ENCODE results near the gene SNX14. TPM values are rescaled to one million over a fixed set of nuclear protein-coding genes. Genes with fewer than 3 reads are reported as not detected.

The SNX14 gene
- total and polyA plus RNA-seq, 2 of the 13 experiments (the other 11 are each of a cell fraction or from before 2014, with no cell fraction given) = 83.5 to 112 TPM

DNA sequence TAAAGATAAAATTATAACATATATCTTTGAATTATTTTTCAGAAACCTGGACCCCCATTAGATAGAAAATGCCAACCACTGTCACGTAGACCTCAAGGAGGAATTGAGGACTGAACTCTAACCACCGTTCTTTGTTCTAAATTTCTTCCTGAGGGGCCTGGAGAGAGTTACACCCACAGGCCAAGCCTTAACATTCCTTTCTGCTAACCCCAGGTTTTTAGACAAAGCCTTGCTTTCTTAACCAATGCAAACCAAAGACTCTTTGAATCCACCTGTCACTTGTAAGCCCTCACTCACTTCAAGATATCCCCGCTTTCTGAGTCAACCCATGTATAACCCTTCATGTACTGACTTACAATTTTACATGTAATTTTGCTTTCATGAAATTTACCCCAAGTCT is 41.0 kb downstream of the SNX14 start:
- no peak for FAIRE-seq
- POLR2A ChIA-PET = no interaction called here
- TF ChIP-seq RNF2 (conservative IDR thresholded peaks at IDR 0.05; ENCODE audit: low read depth) = no peak
- TF ChIP-seq CBFB (CRISPR knock-in tag; IDR thresholded peaks at IDR 0.05) = no peak
- TF ChIP-seq, protein P1, sequence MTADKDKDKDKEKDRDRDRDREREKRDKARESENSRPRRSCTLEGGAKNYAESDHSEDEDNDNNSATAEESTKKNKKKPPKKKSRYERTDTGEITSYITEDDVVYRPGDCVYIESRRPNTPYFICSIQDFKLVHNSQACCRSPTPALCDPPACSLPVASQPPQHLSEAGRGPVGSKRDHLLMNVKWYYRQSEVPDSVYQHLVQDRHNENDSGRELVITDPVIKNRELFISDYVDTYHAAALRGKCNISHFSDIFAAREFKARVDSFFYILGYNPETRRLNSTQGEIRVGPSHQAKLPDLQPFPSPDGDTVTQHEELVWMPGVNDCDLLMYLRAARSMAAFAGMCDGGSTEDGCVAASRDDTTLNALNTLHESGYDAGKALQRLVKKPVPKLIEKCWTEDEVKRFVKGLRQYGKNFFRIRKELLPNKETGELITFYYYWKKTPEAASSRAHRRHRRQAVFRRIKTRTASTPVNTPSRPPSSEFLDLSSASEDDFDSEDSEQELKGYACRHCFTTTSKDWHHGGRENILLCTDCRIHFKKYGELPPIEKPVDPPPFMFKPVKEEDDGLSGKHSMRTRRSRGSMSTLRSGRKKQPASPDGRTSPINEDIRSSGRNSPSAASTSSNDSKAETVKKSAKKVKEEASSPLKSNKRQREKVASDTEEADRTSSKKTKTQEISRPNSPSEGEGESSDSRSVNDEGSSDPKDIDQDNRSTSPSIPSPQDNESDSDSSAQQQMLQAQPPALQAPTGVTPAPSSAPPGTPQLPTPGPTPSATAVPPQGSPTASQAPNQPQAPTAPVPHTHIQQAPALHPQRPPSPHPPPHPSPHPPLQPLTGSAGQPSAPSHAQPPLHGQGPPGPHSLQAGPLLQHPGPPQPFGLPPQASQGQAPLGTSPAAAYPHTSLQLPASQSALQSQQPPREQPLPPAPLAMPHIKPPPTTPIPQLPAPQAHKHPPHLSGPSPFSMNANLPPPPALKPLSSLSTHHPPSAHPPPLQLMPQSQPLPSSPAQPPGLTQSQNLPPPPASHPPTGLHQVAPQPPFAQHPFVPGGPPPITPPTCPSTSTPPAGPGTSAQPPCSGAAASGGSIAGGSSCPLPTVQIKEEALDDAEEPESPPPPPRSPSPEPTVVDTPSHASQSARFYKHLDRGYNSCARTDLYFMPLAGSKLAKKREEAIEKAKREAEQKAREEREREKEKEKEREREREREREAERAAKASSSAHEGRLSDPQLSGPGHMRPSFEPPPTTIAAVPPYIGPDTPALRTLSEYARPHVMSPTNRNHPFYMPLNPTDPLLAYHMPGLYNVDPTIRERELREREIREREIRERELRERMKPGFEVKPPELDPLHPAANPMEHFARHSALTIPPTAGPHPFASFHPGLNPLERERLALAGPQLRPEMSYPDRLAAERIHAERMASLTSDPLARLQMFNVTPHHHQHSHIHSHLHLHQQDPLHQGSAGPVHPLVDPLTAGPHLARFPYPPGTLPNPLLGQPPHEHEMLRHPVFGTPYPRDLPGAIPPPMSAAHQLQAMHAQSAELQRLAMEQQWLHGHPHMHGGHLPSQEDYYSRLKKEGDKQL (CRISPR knock-in tag; IDR thresholded peaks at IDR 0.05; ENCODE audit: low read depth) = no peak
- TF ChIP-seq TGIF2 (CRISPR knock-in tag; IDR thresholded peaks at IDR 0.05) = no peak
- no peak for TF ChIP-seq MLLT10 (CRISPR knock-in tag; IDR thresholded peaks at IDR 0.05)
- no peak for TF ChIP-seq SIN3B (IDR thresholded peaks at IDR 0.05; ENCODE audit: low read length)
- no peak for TF ChIP-seq ZNF276 (CRISPR knock-in tag; IDR thresholded peaks at IDR 0.05; ENCODE audit: low read depth)
- TF ChIP-seq ELF3 (CRISPR knock-in tag; IDR thresholded peaks at IDR 0.05) = no peak
- no peak for TF ChIP-seq ARNT (IDR thresholded peaks at IDR 0.05)
- no peak for TF ChIP-seq BATF2 (CRISPR knock-in tag; IDR thresholded peaks at IDR 0.05)
- no peak for TF ChIP-seq ZFP36L1 (CRISPR knock-in tag; IDR thresholded peaks at IDR 0.05)
- no peak for TF ChIP-seq NFIC (IDR thresholded peaks at IDR 0.05; ENCODE audit: low read length)
- TF ChIP-seq MIER2 (CRISPR knock-in tag; IDR thresholded peaks at IDR 0.05) = no peak

More for the DNA sequence above, 41.0 kb downstream of the SNX14 start:
- no peak overlapping the region for H3K4me2 ChIP-seq (ENCODE audit: low read depth, low read length)
- no peaks in the 10 kb centered on the region for H3K79me2 ChIP-seq (ENCODE audit: insufficient read depth, low read length)
- 100% methylated on average over 3 of the region's 3 CpGs for WGBS (ENCODE audit: low lambda C conversion rate)
- no TSS peak for BruUV-seq (replicated peaks)
- DNase-seq (ENCODE audit: low spot score) = no peak
- intact Hi-C loops (cut with micrococcal nuclease; ENCODE audit: unreplicated experiment) (no loop called here), in situ Hi-C loops (cut with HindIII; ENCODE audit: extremely low pct_ligation_motif_present, low pct_unique_long_range_greater_than_20kb) (no loop called here)
- no peak overlapping the region for H3K27ac ChIP-seq (ENCODE audit: extremely low read length, insufficient read depth, low read length)
- ATAC-seq = no peak
- CTCF ChIA-PET (ENCODE audit: low intra/inter-chr PET ratio, low total read pairs) = no interaction called here
- H3K4me1 ChIP-seq (ENCODE audit: insufficient read depth, low read length) = no peaks in the 10 kb centered on the region
- peaks cover 4 to 9% of the 10 kb centered on the region in 2 experiments; a peak in 2 of 5 replicates for H3K36me3 ChIP-seq (replicated peaks in 1 of 2; ENCODE audit: control insufficient read depth in 1 of 2, insufficient read depth in 2 of 2, low read length in 2 of 2)
- no peak overlapping the region for H3K4me3 ChIP-seq (replicated peaks in 1 of 3; ENCODE audit: insufficient read depth in 1 of 3, low read depth in 2 of 3, low read length in 3 of 3)
- H4K20me1 ChIP-seq (ENCODE audit: insufficient read depth, low read length) = no peaks in the 10 kb centered on the region
- no peak overlapping the region for H2AFZ ChIP-seq (ENCODE audit: low read length)
- H3K9ac ChIP-seq (ENCODE audit: insufficient read depth, low read depth, low read length) = no peak overlapping the region
- no peaks in the 10 kb centered on the region for H3K9me3 ChIP-seq (ENCODE audit: low read length)
- no peaks in the 10 kb centered on the region for H3K27me3 ChIP-seq (ENCODE audit: control insufficient read depth in 1 of 2, insufficient read depth in 2 of 2, low read length in 2 of 2)

Data from HepG2 (cell line).